Measurements from ENCODE around the gene GPR15.

The GPR15 gene

DNA sequence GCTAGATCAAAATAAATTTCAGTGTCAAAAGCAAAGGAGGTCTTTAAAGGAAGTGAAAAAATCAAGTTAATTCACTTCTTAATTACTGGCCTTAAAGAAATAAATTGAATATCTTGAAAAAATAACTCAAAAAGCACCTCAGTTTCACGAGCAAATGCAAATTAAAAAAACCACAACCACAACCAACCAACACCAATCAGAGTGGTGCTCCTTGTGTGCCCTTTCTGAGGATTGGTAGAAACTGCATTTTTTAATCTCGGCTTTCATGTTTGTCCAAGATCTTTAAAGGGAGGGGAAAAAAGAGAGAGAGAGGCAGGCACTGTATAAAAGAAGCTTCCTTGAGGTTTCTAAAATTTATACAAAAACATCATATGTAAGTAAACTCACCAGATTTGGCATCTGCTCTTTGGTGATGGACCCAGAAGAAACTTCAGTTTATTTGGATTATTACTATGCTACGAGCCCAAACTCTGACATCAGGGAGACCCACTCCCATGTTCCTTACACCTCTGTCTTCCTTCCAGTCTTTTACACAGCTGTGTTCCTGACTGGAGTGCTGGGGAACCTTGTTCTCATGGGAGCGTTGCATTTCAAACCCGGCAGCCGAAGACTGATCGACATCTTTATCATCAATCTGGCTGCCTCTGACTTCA, at the start of gene GPR15:
TSS of gene GPR15 (plus strand) at position 357 of the 653 bp plus-strand sequence. CDS start at position 413, 56 bp downstream.
- no peak for DNase-seq

DNA sequence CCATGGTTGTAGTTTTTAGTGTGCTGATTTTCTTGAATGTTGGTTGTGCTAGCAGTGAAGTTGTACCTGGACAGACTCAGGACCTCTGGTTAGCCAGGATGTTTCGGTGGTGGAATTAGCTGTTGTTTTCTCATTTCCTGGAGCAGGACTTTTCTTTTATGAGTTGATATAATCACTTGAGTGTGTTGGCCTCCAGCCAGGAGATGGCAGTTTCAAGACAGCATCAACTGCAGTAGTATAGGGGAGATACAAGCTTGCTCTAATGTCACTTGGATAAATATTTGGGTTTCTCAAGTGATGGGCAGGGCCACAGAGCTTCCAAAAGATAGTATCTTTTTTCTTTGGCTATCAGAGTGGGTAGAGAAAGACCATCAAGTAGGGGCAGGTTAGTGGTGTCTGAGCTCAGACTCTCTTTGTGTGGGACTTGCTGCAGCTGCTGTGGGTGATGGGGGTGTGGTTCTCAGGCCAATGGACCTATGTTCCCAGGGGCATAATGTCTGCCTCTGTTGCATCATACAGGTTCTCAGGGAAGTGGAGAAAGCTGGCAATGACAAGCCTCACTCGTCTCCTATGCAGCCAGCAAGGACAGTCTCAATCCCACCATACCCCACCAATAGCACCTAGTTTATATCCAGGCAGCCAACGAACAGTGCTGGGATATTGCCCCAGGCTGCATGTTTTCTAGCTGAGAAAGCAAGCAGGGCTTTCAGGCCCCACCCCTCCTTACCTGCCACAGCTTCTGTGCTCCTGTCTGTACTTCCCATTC, 48.9 kb upstream of the GPR15 start:
- no peak for DNase-seq

DNA sequence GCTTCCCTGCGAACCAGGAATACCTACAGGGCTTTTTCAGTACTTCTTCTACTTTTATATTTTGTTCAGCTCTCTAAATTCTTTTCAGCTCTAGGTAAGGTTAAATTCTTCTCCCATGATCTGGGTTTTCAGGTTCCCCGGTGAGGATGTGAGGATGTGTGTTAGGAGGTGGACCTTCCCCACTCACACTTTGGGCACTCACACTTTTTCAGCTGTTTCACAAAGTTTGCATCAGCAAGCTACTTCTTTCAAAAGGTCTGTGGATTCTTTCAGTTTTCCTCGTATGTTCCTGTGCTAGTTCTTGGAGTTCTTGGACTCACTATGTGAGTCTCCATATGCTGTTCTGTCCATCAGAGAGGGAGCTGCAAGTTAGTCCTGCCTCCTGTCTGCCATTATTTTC, 48.2 kb upstream of the GPR15 start:
- no peak for DNase-seq

DNA sequence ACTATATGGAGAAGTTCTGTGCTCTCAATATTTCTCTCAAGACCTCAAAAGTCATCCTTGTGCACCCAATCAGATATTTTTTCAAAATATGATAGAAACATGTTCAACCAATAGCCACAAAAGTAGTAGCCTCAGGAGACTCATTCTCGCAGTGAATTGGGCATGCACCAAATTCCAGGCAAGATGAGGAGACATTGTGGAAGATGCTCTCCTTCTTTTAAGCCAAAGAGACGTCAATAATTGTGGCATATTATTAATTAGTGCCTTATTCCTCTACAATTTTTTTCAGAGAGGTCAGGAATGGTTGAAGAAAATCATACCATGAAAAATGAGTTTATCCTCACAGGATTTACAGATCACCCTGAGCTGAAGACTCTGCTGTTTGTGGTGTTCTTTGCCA, 34.4 kb upstream of the GPR15 start, which contains the start of gene OR5K2:
TSS of gene OR5K2 (plus strand) at position 301 of the 400 bp plus-strand sequence. CDS start at position 301, 0 bp downstream.
- DNase-seq, result no peak

DNA sequence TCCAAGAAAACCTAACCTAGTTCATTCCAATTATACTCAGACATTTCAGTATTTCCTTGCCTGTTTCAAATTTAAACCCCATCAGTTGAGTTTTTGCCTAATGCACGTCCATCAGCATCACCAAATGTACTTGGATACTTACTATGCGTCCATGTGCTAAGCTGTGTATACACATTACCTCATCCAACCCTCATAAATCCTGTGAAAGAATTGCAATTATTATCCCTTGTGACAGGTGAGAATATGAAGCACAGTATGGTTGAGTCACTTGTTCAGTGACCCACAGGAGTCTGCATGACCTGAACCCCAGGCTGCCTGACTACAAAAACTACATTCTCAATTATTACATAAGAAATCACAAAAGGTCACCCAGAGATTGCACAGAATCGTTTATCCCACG, 31.8 kb upstream of the GPR15 start:
- no peak for DNase-seq

DNA sequence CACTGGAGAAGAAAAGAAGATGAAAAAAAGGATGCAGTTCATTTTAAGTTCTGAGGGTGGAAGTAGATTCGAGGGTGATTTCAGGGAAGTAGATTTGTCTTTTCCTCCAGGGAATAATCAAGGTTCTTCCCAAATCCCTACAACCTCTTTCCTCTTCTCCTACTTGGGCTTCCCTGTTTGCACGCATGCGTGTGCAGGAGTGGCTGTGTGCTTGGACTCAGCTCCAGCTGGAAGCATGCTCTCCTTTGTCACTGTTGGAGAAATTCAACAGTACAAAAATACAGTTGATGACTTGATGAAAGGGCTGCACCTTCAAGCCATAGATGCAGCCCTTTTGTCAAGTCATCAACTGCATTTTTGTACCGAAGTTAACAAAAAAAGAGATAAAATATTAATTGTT, 30.5 kb upstream of the GPR15 start:
- no peak for DNase-seq

DNA sequence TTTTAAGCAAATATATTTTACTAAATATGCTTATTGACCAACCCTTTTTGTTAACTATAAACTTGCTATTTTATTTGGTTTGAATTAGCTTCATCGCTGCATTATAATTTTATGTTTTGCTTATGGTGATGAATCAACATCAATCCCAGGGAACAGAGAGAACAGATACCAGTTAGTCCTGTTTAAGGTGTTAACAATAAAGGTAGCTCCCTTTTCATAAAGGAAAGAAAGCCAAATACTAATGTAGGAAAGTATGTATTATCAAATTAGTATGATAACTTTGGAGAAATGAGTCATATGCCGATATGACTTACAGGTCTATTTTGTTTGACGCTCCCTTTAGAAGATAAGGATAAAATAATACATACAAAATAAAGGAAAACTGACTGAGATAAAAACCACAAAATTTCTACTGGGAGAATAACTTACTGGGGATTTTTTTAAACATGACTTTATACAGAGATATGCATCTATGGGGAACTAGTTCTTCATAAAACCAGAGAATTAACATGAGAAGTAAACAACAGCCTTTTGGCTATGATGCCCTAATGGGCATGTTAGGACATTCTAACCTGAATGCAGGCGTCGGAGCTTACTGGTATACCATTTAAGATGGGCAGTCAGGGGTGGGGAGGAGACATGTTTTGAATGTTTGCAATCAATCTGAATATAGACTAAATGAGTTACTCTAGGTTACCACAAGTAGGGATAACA, 29.8 kb upstream of the GPR15 start:
- DNase-seq, result no peak

DNA sequence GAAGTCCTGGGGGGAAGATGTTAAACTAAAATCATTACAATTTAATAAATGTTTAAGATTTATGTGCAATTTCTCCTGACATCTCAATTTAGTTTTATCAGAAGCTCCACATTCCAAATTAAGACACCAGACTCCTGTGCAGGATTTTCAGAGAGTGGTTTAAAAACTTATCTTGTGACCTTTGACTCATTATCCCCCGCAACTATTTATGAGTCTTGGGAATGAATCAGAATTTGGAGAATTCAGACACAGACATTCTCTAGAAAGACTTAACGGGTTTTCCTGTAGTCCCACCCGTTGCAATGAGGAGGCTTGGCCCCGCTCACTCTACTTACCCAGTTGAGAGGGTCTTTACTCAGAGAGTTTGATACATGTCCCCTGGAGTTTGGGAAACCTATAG, 27.2 kb upstream of the GPR15 start:
- no peak for DNase-seq

DNA sequence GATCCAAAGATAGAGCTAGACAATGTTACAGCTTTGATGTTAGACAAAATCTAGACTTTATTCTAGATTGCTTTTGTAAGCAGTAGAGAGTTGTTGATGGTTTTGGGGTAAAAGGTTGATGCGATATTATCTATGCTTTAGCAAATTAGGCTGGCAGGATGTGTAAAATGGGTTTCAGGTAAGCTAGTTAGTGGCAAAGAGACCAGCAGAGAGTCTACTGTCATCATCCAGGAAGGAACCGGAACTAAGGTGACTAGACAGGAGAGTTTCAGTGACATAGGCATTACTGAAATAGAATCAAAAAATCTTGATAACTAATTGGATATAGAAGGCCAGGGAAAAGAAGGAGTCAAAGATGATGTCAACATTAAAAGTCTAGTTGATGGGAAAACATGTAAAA, 23.2 kb upstream of the GPR15 start:
- no peak for DNase-seq

DNA sequence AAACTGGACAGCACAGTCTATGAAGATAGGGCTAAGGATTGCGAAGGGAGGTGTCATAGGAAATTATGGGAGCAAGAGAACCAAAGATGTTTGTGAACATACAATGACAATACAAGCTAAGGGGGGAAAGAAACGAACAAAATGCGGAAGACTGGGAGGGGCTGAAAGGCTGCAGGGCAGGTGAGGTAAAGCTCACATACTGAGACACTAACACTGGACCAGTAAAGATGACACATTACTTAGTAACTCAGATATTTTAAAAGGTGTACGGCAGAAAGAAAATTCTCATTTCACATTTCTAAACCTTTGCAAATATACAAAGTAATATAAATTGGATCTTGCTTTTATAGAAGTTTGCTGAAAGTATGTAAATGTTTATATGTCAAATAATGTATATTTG, 19.2 kb upstream of the GPR15 start:
- no peak for DNase-seq

DNA sequence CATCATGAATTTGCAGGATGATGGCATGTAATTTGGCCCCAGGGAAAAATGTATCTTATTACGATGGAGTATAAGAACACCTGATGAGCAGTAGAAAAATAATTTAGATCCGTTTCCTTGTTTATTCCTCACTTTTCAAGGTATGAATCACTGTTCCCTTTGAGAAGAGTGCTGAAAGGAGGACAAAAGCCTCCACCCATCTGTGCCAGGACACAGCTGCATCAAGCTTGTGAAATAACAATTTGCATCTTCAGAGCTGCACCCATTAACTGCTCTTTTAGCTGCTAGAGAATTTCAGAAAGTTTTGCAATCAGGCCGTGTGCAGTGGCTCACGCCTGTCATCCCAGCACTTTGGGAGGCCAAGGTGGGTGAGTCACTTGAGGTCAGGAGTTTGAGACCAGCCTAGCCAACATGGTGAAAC, 18.7 kb upstream of the GPR15 start:
- DNase-seq, result no peak

DNA sequence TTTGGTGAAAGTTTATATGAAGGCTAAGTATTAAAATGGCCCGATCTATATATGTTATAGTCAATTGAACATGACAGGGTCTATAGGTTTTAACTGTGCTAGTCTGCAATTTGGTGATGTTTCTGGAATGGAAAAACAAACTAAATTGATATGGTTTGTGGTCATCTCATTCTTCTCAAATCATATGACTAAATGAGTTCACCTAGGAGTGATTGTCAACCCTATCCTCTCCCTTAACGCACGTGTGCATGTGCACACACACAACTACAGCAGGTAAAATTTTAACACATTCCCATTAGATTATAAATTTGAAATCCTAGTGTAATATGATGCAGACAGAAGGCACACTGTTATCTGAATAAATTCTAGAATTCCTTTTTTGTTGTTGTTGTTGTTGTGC, 18.0 kb upstream of the GPR15 start:
- no peak for DNase-seq

DNA sequence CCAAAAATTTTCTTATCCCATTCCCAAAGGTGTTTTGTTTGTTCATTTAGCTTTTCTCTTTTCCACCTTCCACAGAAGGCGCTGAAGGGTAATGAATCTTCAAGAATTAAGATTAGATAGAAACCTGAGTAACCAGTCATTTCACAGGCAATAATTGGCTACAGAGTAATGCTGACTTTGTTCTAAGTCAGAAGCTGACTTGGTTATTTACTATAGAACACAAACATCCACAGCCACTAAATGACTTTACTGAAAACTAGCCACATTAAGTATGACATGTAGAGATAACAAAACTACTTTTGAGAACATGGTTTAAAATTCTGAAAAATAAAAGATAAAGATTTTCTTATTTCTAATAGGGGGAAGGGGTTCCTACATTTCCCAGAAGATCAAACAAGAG, 16.8 kb upstream of the GPR15 start:
- no peak for DNase-seq

DNA sequence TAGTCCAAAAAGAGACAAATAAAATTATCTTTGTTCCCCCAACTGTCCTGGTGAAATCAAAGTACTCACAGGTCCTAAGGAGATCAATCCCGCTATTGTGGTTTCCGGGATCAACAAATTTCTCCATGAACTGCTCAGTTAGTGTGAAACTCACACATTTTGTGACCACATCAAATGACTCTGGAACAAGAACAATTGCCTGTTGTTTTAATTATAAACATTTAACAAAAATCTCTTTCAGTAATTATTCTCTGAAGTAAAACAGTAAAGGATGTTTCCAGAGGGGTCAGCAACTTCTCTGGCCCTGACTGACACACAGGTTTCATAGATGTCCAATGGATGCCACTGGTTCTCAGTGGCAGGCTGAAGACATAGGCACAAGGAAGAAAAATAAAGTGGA, 13.0 kb upstream of the GPR15 start:
- no peak for DNase-seq

DNA sequence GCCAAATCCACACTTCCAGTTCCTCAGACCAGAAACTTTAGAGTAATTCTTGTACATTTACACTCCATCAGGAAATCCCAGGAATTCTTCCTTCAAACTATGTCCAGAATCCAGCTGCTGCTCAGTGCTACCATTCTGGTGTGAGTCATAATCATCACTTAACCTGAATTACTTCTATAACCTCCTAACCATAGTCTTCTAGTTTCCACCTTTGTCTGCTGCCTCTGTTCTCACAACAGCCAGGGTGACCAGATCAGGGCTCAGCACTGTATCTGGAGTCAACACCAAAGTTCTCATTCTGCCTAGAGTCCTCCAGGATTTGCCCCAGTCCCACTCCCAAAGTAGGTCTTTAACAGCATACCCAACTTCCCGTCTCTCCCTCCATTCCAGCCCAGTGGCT, 12.4 kb upstream of the GPR15 start:
- DNase-seq, result no peak

DNA sequence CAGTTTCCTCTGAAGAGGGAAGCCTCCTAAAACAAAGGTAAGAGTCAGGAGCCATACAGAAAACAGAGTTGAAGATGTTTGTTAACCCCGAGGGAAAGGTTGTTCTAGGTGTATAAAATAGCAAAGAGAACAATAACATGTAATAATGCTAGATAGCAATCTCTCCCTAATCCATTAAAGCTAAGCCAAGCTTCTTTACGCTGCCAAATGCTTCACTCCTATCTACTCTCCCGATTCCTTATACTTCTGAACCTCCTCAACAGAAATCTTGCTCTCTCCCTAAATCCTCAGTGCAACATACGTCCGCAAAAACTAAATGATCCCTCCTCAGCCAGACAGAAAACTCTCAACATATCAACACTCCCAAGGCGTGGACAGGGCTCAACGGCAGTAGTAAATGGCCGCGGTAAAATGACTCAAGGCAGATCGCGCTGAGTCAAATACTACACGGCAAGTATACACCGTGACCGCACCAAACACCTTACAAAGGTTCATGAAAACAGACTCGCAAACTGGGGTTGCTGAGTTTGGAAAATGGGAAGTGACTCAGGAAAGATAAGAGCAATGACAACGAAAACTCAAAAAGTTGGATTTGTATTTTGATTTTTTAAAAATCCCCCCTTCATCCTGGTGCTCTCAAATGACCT, 9.8 kb upstream of the GPR15 start:
- DNase-seq, result peak; percentile 59

DNA sequence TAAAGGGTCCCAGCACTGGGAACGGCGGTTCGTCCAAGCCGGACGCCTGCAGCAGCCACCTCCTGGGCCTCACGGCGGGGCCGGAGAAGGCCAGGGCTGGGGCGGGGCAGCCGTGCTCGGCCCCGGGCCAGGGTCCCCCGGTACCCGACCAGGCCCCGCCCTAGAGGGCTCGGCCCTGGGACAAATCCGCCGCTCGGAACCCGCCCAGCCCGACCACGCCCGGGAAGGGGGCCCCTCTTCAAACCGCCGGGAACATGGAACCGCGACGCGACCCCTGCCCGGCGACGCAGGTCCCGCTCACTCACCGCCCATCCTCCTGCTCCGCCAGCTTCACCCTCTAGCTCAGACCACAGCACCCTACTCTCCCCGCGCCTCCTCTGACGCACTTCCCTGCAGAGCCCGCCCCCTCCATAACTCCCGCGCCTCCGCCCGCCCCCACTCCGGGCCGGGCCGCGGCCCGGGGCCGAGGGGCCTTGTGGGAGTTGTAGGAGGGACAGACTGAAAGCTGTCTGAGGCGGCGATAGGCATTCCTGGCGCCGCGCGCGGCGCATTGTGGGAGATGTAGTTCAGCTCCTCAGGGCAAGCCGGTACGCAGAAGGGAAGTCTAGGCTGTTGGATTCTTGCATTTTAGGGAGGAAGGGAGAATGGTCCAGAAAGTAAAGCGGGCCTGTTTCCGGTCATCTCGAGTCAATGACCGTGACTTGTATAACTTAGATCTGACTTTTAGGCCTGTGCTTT, 9.1 kb upstream of the GPR15 start, which contains the start of gene CLDND1:
TSS of gene CLDND1 (minus strand) at position 359 of the 738 bp plus-strand sequence. CDS start 1,478 bp downstream, outside the sequence.
- DNase-seq, result peak; percentile 90

DNA sequence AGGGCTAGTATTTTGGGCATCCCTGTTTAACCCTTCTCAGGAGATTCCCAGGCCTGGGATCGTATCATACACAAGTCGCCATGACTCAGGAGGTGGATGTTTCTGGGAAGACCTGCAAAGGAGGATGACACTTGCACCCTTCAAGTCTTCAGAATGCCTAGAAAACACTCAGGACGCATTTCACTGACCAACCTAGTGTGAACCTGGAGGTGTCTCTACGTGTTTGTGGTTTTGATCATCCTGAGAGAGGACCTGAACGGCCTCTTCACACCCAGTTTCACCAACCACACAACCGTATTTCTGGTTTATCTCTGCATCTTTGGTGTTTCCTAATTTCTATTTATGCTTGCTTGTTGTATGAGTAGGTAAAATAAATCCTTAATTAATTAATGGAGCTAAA, 6.3 kb upstream of the GPR15 start:
- no peak for DNase-seq

DNA sequence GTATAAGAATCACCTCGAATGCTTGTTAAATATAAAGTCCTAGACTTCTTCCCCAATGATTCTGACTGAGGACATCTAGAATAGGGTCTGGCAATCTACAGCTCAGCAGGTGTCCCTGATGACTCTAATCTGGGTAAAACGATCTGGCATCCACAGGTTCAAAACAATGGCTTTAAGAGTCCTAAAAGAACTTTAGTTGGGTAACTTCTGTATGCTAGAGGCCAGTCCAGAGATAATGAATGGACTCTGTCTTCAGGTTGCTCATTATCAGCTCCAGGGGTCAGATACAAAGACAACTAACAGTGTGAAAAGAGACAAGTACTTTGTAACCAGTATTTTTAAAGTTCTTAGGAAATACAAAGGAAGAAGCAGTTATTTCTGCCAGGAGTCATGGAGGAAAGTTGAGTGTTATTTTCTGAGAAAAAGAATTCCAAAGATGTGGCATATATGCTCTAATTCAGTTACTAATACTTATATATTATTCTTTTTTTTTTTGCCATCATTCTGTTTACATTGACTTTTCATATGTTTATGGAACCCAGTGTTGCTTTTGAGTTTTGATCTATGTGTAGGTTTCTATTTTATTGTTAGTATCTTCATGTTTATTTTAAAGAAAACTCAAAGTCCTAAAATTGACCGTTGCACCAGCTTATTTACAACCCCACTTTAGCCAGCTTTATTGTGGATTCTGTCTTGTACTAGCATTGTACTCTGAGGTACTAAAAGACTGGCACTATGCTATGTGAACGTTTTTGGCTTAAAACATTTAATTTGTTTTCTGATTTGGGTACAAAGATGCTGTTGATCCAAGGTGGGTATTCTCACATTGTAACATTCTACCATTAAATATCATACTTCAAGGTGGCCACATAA, 3.1 kb upstream of the GPR15 start:
- DNase-seq, result no peak

DNA sequence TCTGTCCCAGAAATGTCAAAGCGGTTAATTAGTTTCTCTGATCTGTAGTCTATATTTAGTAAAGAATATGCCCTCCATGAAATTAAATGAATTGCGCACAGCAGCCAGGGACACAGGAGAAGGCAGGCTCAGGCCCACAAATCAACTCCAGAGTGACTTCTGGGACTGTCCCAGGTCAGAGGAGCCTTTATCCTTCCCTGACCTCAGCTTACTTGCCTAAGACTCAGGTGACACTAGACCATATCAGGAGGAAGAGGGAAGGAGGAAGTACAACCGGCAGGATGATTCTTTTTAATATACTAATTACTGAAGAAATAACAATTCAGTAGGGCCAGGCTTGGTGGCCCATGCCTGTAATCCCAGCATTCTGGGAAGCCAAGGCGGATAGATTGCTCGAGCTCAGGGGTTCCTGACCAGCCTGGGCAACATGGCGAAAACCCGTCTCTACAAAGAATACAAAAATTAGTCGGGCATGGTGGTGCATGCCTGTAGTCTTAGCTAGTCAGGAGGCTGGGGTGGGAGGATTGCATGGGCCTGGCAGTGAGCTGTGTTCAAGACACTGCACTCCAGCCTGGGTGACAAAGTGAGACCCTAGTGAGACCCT, 1.8 kb upstream of the GPR15 start:
- no peak for DNase-seq

DNA sequence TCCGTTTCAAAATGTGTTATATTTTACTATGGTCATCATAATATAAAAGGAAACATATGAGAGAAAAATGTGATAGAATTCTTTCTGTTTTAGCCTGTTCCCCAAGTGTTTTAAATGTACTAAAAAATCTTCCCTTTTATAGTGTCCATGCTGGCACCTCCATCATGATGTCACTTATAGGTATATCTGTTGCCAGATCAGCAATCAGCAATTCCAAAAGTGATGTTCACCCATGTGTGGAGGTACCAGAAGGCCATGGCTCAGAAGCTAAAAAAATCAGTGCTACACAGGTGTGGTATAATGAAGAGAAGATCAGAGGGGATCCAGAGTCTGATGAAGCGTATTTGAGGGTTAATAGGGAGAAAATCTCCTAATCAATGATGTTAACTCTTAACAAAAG, 1.1 kb upstream of the GPR15 start:
- no peak for DNase-seq

All from activated CD4-positive, CD25-positive, alpha-beta regulatory T cell treated with anti-CD3 and anti-CD28 coated beads, Interleukin-2, amount 50 U/mL, for 72 hours (primary cell).